ENCODE data around the gene TSPEAR. TPM values are rescaled to one million over a fixed set of nuclear protein-coding genes. Genes with fewer than 3 reads are reported as not detected.

Gene TSPEAR
- total RNA-seq, 2 experiments from 2014 or later, result not detected

GRCh38 chr21:44483288-44484237 is 227.8 kb downstream of the TSPEAR start:
- no peaks in the 10 kb centered on the region for H3K9me3 ChIP-seq (ENCODE audit: low read length)
- no TSS peak for BruUV-seq (replicated peaks)
- no peaks in the 10 kb centered on the region for H3K36me3 ChIP-seq (ENCODE audit: insufficient read depth, low read length)
- DNase-seq (ENCODE audit: low spot score), result no peak
- H3K9me2 ChIP-seq (ENCODE audit: insufficient read depth, low read length), result no peaks in the 10 kb centered on the region
- no peak overlapping the region for H2AFZ ChIP-seq (ENCODE audit: low read length)
- H3K4me1 ChIP-seq (ENCODE audit: insufficient read depth, low read length, poor library complexity, severe bottlenecking), result no peaks in the 10 kb centered on the region
- H3K79me2 ChIP-seq (ENCODE audit: insufficient read depth, low read depth, low read length), result no peaks in the 10 kb centered on the region
- ChIA-PET POLR2A (no interaction called here), CTCF (ENCODE audit: unreplicated experiment) (interaction anchor here (0.6 kb wide), 1 partner anchor 462 kb away, joined by 3 read pairs; no protein-coding TSS in a partner anchor)
- TF ChIP-seq CTCF (conservative IDR thresholded peaks at IDR 0.05; ENCODE audit: low read length) (no peak), EZH2phosphoT487 (IDR thresholded peaks at IDR 0.05; ENCODE audit: borderline replicate concordance, low read depth, low read length) (no peak)
- intact Hi-C loops (cut with micrococcal nuclease; ENCODE audit: unreplicated experiment), result no loop called here
- H3K4me2 ChIP-seq (ENCODE audit: low read length), result no peak overlapping the region
- H4K20me1 ChIP-seq (ENCODE audit: insufficient read depth, low read length), result no peaks in the 10 kb centered on the region
- no peak overlapping the region for H3K4me3 ChIP-seq (ENCODE audit: low read depth, low read length, poor library complexity, severe bottlenecking)
- no peak overlapping the region for H3K27ac ChIP-seq (ENCODE audit: low read depth, low read length, poor library complexity, severe bottlenecking)

- TF ChIP-seq CTCF (conservative IDR thresholded peaks at IDR 0.05; ENCODE audit: low read length) (no peak), EZH2phosphoT487 (IDR thresholded peaks at IDR 0.05; ENCODE audit: borderline replicate concordance, low read depth, low read length) (no peak)
- DNase-seq (ENCODE audit: low spot score), result no peak
- H3K4me3 ChIP-seq (ENCODE audit: low read depth, low read length, poor library complexity, severe bottlenecking), result no peak overlapping the region
- intact Hi-C loops (cut with micrococcal nuclease; ENCODE audit: unreplicated experiment), result no loop called here
- BruUV-seq (replicated peaks), result no TSS peak
- H3K79me2 ChIP-seq (ENCODE audit: insufficient read depth, low read depth, low read length), result no peaks in the 10 kb centered on the region
- no peaks in the 10 kb centered on the region for H3K36me3 ChIP-seq (ENCODE audit: insufficient read depth, low read length)
- ChIA-PET POLR2A (interaction anchor here (0.6 kb wide), 1 partner anchor 759 kb away, joined by 4 read pairs; no protein-coding TSS in a partner anchor), CTCF (ENCODE audit: unreplicated experiment) (no interaction called here)
- H2AFZ ChIP-seq (ENCODE audit: low read length), result no peak overlapping the region
- no peaks in the 10 kb centered on the region for H4K20me1 ChIP-seq (ENCODE audit: insufficient read depth, low read length)
- H3K4me1 ChIP-seq (ENCODE audit: insufficient read depth, low read length, poor library complexity, severe bottlenecking), result no peaks in the 10 kb centered on the region
- H3K9me2 ChIP-seq (ENCODE audit: insufficient read depth, low read length), result no peaks in the 10 kb centered on the region
- H3K4me2 ChIP-seq (ENCODE audit: low read length), result no peak overlapping the region
- H3K9me3 ChIP-seq (ENCODE audit: low read length), result no peaks in the 10 kb centered on the region
- no peak overlapping the region for H3K27ac ChIP-seq (ENCODE audit: low read depth, low read length, poor library complexity, severe bottlenecking)
Measured at GRCh38 chr21:44482581-44483287, 228.6 kb downstream of the TSPEAR start.

Data from OCI-LY7 (cell line).